Measurements from ENCODE around the gene FAM181A. TPM values are rescaled to one million over a fixed set of nuclear protein-coding genes. Genes with fewer than 3 reads are reported as not detected.

Gene FAM181A
- polyA plus RNA-seq, 1 donor (not counting 4 experiments of a cell fraction or from before 2014, with no cell fraction given): 0.04 TPM

DNA sequence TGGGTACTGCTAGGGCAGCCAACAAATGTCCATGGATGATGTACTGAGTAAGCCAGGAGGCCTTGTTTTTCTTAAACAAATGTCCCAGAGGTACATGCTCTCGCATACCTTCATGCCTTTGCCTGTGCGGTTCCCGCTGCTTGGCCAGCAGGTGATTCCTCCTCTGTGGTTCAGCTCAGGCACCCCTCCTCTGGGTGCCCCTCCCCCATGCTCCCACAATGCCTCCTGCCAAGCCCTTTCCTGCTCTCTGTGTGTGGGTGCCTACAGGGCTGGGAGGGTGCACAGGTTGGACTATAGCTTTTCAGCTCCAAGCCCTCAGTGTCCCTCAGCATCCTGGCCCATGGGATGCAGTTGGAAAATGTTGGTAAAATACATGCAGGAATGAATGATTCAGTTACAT lies 25.7 kb downstream of the FAM181A start:
- no peak for FAIRE-seq

DNA sequence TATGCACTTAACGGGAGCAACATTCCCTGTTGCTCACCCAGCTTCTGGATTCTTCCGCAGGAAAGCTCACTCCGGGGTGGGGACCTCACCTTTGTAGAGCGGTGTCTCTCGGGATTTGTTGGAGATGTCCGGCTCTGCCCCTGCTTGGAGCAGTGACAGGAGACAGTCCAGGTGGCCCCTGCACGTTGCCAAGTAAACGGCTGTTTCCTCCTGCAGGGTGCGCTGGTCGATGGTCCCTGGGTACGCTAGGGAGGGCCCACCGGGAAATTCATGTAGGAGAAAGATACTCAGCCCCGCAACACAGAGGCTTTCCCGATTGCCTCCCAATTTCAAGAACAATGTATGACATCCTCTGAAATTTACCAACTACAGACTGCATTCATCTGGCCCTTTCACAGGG lies 26.1 kb downstream of the FAM181A start:
- dilution Hi-C loops (cut with MboI; ENCODE audit: extremely low pct_ligation_motif_present, low sequenced_read_pairs): no loop called here
- TF ChIP-seq EZH2 (IDR thresholded peaks at IDR 0.05; ENCODE audit: low read length): no peak
- TF ChIP-seq, protein P1, sequence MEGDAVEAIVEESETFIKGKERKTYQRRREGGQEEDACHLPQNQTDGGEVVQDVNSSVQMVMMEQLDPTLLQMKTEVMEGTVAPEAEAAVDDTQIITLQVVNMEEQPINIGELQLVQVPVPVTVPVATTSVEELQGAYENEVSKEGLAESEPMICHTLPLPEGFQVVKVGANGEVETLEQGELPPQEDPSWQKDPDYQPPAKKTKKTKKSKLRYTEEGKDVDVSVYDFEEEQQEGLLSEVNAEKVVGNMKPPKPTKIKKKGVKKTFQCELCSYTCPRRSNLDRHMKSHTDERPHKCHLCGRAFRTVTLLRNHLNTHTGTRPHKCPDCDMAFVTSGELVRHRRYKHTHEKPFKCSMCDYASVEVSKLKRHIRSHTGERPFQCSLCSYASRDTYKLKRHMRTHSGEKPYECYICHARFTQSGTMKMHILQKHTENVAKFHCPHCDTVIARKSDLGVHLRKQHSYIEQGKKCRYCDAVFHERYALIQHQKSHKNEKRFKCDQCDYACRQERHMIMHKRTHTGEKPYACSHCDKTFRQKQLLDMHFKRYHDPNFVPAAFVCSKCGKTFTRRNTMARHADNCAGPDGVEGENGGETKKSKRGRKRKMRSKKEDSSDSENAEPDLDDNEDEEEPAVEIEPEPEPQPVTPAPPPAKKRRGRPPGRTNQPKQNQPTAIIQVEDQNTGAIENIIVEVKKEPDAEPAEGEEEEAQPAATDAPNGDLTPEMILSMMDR (optimal IDR thresholded peaks at IDR 0.05 in 1 of 3, IDR thresholded peaks at IDR 0.05 in 1 of 3, conservative IDR thresholded peaks at IDR 0.05 in 1 of 3; ENCODE audit: extremely low read depth in 1 of 3, insufficient read depth in 2 of 3, low read length in 3 of 3): no peak
- Histone ChIP-seq H3K4me3 (ENCODE audit: control insufficient read depth in 2 of 3, extremely low read depth in 1 of 3, insufficient read depth in 2 of 3, low read depth in 1 of 3, low read length in 3 of 3) (no peak overlapping the region), H4K20me1 (ENCODE audit: control insufficient read depth, extremely low read depth, insufficient read depth, low read length) (no peaks in the 10 kb centered on the region), H3K4me1 (ENCODE audit: control insufficient read depth, extremely low read depth, insufficient read depth, low read length) (no peaks in the 10 kb centered on the region), H3K9me1 (ENCODE audit: control insufficient read depth, extremely low read depth, insufficient read depth, low read length) (no peaks in the 10 kb centered on the region), H3K27ac (ENCODE audit: control insufficient read depth, insufficient read depth, low read length) (no peak overlapping the region), H3K79me2 (ENCODE audit: control insufficient read depth, insufficient read depth, low read length) (no peaks in the 10 kb centered on the region), H3K27me3 (ENCODE audit: control insufficient read depth, extremely low read depth, insufficient read depth, low read length) (no peaks in the 10 kb centered on the region), H3K9ac (ENCODE audit: control insufficient read depth, extremely low read depth, insufficient read depth, low read length) (no peak overlapping the region), H3K4me2 (ENCODE audit: control insufficient read depth, extremely low read depth, insufficient read depth, low read depth, low read length) (no peak overlapping the region), H3K36me3 (ENCODE audit: control insufficient read depth in 2 of 2, extremely low read depth in 1 of 2, insufficient read depth in 2 of 2, low read length in 2 of 2) (no peaks in the 10 kb centered on the region), H3K9me3 (ENCODE audit: control insufficient read depth, low read depth, low read length) (no peaks in the 10 kb centered on the region), H2AFZ (ENCODE audit: control insufficient read depth, low read length) (no peak overlapping the region)
- FAIRE-seq: no peak
- no peak for DNase-seq (ENCODE audit: low read depth, low spot score)

More for the DNA sequence above, 25.7 kb downstream of the FAM181A start:
- H3K4me3 ChIP-seq (ENCODE audit: control insufficient read depth in 2 of 3, extremely low read depth in 1 of 3, insufficient read depth in 2 of 3, low read depth in 1 of 3, low read length in 3 of 3): no peak overlapping the region
- TF ChIP-seq EZH2 (IDR thresholded peaks at IDR 0.05; ENCODE audit: low read length): no peak
- TF ChIP-seq, protein P1 (optimal IDR thresholded peaks at IDR 0.05 in 1 of 3, IDR thresholded peaks at IDR 0.05 in 1 of 3, conservative IDR thresholded peaks at IDR 0.05 in 1 of 3; ENCODE audit: extremely low read depth in 1 of 3, insufficient read depth in 2 of 3, low read length in 3 of 3): no peak
- no peaks in the 10 kb centered on the region for H3K27me3 ChIP-seq (ENCODE audit: control insufficient read depth, extremely low read depth, insufficient read depth, low read length)
- no peak overlapping the region for H3K4me2 ChIP-seq (ENCODE audit: control insufficient read depth, extremely low read depth, insufficient read depth, low read depth, low read length)
- H3K27ac ChIP-seq (ENCODE audit: control insufficient read depth, insufficient read depth, low read length): no peak overlapping the region
- H3K9me1 ChIP-seq (ENCODE audit: control insufficient read depth, extremely low read depth, insufficient read depth, low read length): no peaks in the 10 kb centered on the region
- no peaks in the 10 kb centered on the region for H3K36me3 ChIP-seq (ENCODE audit: control insufficient read depth in 2 of 2, extremely low read depth in 1 of 2, insufficient read depth in 2 of 2, low read length in 2 of 2)
- no peaks in the 10 kb centered on the region for H4K20me1 ChIP-seq (ENCODE audit: control insufficient read depth, extremely low read depth, insufficient read depth, low read length)
- dilution Hi-C loops (cut with MboI; ENCODE audit: extremely low pct_ligation_motif_present, low sequenced_read_pairs): no loop called here
- no peak for DNase-seq (ENCODE audit: low read depth, low spot score)
- no peak overlapping the region for H2AFZ ChIP-seq (ENCODE audit: control insufficient read depth, low read length)
- no peaks in the 10 kb centered on the region for H3K79me2 ChIP-seq (ENCODE audit: control insufficient read depth, insufficient read depth, low read length)
- no peaks in the 10 kb centered on the region for H3K9me3 ChIP-seq (ENCODE audit: control insufficient read depth, low read depth, low read length)
- no peaks in the 10 kb centered on the region for H3K4me1 ChIP-seq (ENCODE audit: control insufficient read depth, extremely low read depth, insufficient read depth, low read length)
- no peak overlapping the region for H3K9ac ChIP-seq (ENCODE audit: control insufficient read depth, extremely low read depth, insufficient read depth, low read length)

Measured in keratinocyte (primary cell).